ENCODE data around the gene DNAJB9.

- TF ChIP-seq MTA3 (IDR thresholded peaks at IDR 0.05; ENCODE audit: borderline replicate concordance, low read length) (no peak), RAD21 (IDR thresholded peaks at IDR 0.05; ENCODE audit: insufficient read depth, low read depth, low read length) (no peak), EZH2 (IDR thresholded peaks at IDR 0.05; ENCODE audit: borderline replicate concordance, control insufficient read depth, low read depth, low read length) (no peak), TCF12 (IDR thresholded peaks at IDR 0.05; ENCODE audit: low read depth, low read length) (no peak), MTA2 (IDR thresholded peaks at IDR 0.05; ENCODE audit: low read depth) (no peak), YY1 (IDR thresholded peaks at IDR 0.05; ENCODE audit: low read depth, low read length) (no peak), RFX5 (IDR thresholded peaks at IDR 0.05; ENCODE audit: low read depth, low read length) (no peak), MXI1 (IDR thresholded peaks at IDR 0.05; ENCODE audit: low read depth, low read length) (no peak), KAT2A (conservative IDR thresholded peaks at IDR 0.05; ENCODE audit: control insufficient read depth, low read depth, low read length) (no peak)
- TF ChIP-seq, protein P1, sequence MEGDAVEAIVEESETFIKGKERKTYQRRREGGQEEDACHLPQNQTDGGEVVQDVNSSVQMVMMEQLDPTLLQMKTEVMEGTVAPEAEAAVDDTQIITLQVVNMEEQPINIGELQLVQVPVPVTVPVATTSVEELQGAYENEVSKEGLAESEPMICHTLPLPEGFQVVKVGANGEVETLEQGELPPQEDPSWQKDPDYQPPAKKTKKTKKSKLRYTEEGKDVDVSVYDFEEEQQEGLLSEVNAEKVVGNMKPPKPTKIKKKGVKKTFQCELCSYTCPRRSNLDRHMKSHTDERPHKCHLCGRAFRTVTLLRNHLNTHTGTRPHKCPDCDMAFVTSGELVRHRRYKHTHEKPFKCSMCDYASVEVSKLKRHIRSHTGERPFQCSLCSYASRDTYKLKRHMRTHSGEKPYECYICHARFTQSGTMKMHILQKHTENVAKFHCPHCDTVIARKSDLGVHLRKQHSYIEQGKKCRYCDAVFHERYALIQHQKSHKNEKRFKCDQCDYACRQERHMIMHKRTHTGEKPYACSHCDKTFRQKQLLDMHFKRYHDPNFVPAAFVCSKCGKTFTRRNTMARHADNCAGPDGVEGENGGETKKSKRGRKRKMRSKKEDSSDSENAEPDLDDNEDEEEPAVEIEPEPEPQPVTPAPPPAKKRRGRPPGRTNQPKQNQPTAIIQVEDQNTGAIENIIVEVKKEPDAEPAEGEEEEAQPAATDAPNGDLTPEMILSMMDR (IDR thresholded peaks at IDR 0.05 in 2 of 3, conservative IDR thresholded peaks at IDR 0.05 in 1 of 3; ENCODE audit: control insufficient read depth in 2 of 3, extremely low read depth in 1 of 3, insufficient read depth in 1 of 3, low read depth in 3 of 3, low read length in 3 of 3), result no peak
Measured at GRCh38 chr7:108584211-108584610, 14.5 kb downstream of the DNAJB9 start.
